ENCODE measurements around the gene RAB40A.
"Not testable (repeated sequence)": the region's sequence is repeated elsewhere in the genome, so short reads cannot be mapped to it uniquely, and the experiment has no call there.

DNA sequence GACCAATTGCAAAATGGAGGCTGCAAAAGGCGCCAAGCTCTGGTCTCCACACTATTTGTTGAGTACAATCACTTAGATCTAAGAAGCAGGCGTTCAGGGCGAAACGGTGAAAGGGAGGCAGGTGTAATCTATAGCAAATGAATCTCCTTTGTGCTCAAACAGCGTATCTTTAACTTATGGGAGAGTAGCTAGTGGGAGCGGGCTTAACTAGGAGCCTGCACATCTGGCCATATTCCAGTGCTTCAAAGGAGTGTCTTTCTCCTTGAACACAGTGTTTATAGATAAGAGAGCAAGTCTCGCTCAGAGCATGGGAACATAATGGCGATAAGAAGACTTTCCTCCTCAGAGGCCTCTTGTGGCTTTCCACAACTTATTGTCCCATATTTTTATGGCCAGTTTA lies 49.3 kb downstream of the RAB40A start:
- TF ChIP-seq CTCF (conservative IDR thresholded peaks at IDR 0.05; ENCODE audit: low read depth, low read length); EZH2 (IDR thresholded peaks at IDR 0.05; ENCODE audit: low read length, unreplicated experiment); EZH2phosphoT487 (IDR thresholded peaks at IDR 0.05; ENCODE audit: borderline replicate concordance, low read length): not testable (repeated sequence)
